GM11168 (cell line): ENCODE results near the gene SMIM38.

Experiments
- in situ Hi-C: fragments of 300-500 bp; cut with MboI; formaldehyde crosslinking; loops from one replicate; pipeline ENCODE4 v1.12.0; 2022; ENCODE audit warnings: low sequenced_read_pairs; ENCODE audit not compliant: unreplicated experiment

The SMIM38 gene

GRCh38 chr11:69157822-69158231 is 2.1 kb downstream of the SMIM38 start:
- in situ Hi-C loops: no loop called here

GRCh38 chr11:69158301-69159149 is 2.8 kb downstream of the SMIM38 start:
- in situ Hi-C loops: no loop called here

- in situ Hi-C loops: no loop called here
Measured at GRCh38 chr11:69159150-69159852, 3.6 kb downstream of the SMIM38 start.

- in situ Hi-C loops: no loop called here
Measured at GRCh38 chr11:69160296-69161116, 4.8 kb downstream of the SMIM38 start.

- in situ Hi-C loops: no loop called here
Measured at GRCh38 chr11:69161117-69161407, 5.3 kb downstream of the SMIM38 start.

GRCh38 chr11:69162505-69162904 is 6.8 kb downstream of the SMIM38 start:
- in situ Hi-C loops: no loop called here

GRCh38 chr11:69163842-69164241 is 8.1 kb downstream of the SMIM38 start:
- in situ Hi-C loops: no loop called here

- in situ Hi-C loops: no loop called here
Measured at GRCh38 chr11:69164824-69165223, 9.1 kb downstream of the SMIM38 start.

GRCh38 chr11:69165775-69166174 is 10.0 kb downstream of the SMIM38 start:
- in situ Hi-C loops: no loop called here

GRCh38 chr11:69166218-69167115 is 10.7 kb downstream of the SMIM38 start:
- in situ Hi-C loops: no loop called here

- in situ Hi-C loops: no loop called here
Measured at GRCh38 chr11:69167130-69167915, 11.6 kb downstream of the SMIM38 start.

GRCh38 chr11:69167916-69168691 is 12.4 kb downstream of the SMIM38 start:
- in situ Hi-C loops: no loop called here

GRCh38 chr11:69169479-69169878 is 13.7 kb downstream of the SMIM38 start:
- in situ Hi-C loops: no loop called here

- in situ Hi-C loops: no loop called here
Measured at GRCh38 chr11:69170704-69171103, 15.0 kb downstream of the SMIM38 start.

- in situ Hi-C loops: no loop called here
Measured at GRCh38 chr11:69171476-69172240, 15.9 kb downstream of the SMIM38 start.

- in situ Hi-C loops: no loop called here
Measured at GRCh38 chr11:69172674-69173073, 16.9 kb downstream of the SMIM38 start.

GRCh38 chr11:69173331-69173730 is 17.6 kb downstream of the SMIM38 start:
- in situ Hi-C loops: no loop called here
